ENCODE measurements around the gene STAT3. TPM values are rescaled to one million over a fixed set of nuclear protein-coding genes. Genes with fewer than 3 reads are reported as not detected.

The STAT3 gene
- total and polyA plus RNA-seq, 2 experiments from 2014 or later: 152 to 163 TPM

- no peak overlapping the region for H2AFZ ChIP-seq
- no peak for DNase-seq (ENCODE audit: low spot score)
- no peaks in the 10 kb centered on the region for H3K9me3 ChIP-seq (ENCODE audit: low read depth)
- H3K4me3 ChIP-seq: no peak overlapping the region
- no peak overlapping the region for H3K4me2 ChIP-seq
- no peaks in the 10 kb centered on the region for H3K9me2 ChIP-seq (replicated peaks; ENCODE audit: insufficient read depth)
- H4K20me1 ChIP-seq (ENCODE audit: insufficient read depth, poor library complexity, severe bottlenecking): no peaks in the 10 kb centered on the region
- H3K79me2 ChIP-seq: peaks cover 4% of the 10 kb centered on the region
- H3K4me1 ChIP-seq (ENCODE audit: insufficient read depth): peaks cover 44% of the 10 kb centered on the region
- no peaks in the 10 kb centered on the region for H3K27me3 ChIP-seq
- TF ChIP-seq EZH2 (IDR thresholded peaks at IDR 0.05; ENCODE audit: borderline replicate concordance): no peak
- TF ChIP-seq EZH2phosphoT487 (IDR thresholded peaks at IDR 0.05; ENCODE audit: low read depth, severe bottlenecking, unreplicated experiment): no peak
- 87% methylated on average over 4 of the region's 4 CpGs for WGBS (ENCODE audit: low lambda C conversion rate, missing lambda C conversion rate)
- no peaks in the 10 kb centered on the region for H3K36me3 ChIP-seq (replicated peaks; ENCODE audit: insufficient read depth, low read depth)
- H3K27ac ChIP-seq: peak overlapping the region; percentile 88
Measured at GRCh38 chr17:42313389-42313772, 74.9 kb downstream of the STAT3 start.

- Histone ChIP-seq H3K9me3 (ENCODE audit: low read depth) (no peaks in the 10 kb centered on the region), H4K20me1 (ENCODE audit: insufficient read depth, poor library complexity, severe bottlenecking) (no peaks in the 10 kb centered on the region), H3K27me3 (no peaks in the 10 kb centered on the region), H3K9me2 (replicated peaks; ENCODE audit: insufficient read depth) (no peaks in the 10 kb centered on the region), H3K4me1 (ENCODE audit: insufficient read depth) (peaks cover 44% of the 10 kb centered on the region), H3K4me2 (peak overlapping the region; percentile 71), H2AFZ (no peak overlapping the region), H3K36me3 (replicated peaks; ENCODE audit: insufficient read depth, low read depth) (no peaks in the 10 kb centered on the region), H3K4me3 (no peak overlapping the region), H3K27ac (peak overlapping the region; percentile 88), H3K79me2 (peaks cover 4% of the 10 kb centered on the region)
- DNase-seq (ENCODE audit: low spot score): peak; percentile 93
- 18% methylated on average over 36 of the region's 54 CpGs for WGBS (ENCODE audit: low lambda C conversion rate, missing lambda C conversion rate)
- TF ChIP-seq CTCF (IDR thresholded peaks at IDR 0.05; ENCODE audit: poor library complexity): peak; percentile 66
- TF ChIP-seq EZH2phosphoT487 (IDR thresholded peaks at IDR 0.05; ENCODE audit: low read depth, severe bottlenecking, unreplicated experiment): no peak
Measured at GRCh38 chr17:42312285-42313130, 75.7 kb downstream of the STAT3 start.

- no peaks in the 10 kb centered on the region for H3K27me3 ChIP-seq
- no peaks in the 10 kb centered on the region for H3K9me3 ChIP-seq (ENCODE audit: low read depth)
- peaks cover 44% of the 10 kb centered on the region for H3K4me1 ChIP-seq (ENCODE audit: insufficient read depth)
- peaks cover 4% of the 10 kb centered on the region for H3K79me2 ChIP-seq
- no peaks in the 10 kb centered on the region for H3K9me2 ChIP-seq (replicated peaks; ENCODE audit: insufficient read depth)
- peak overlapping the region; percentile 88 for H3K27ac ChIP-seq
- H3K4me2 ChIP-seq: peak overlapping the region; percentile 71
- H4K20me1 ChIP-seq (ENCODE audit: insufficient read depth, poor library complexity, severe bottlenecking): no peaks in the 10 kb centered on the region
- WGBS (ENCODE audit: low lambda C conversion rate, missing lambda C conversion rate): 41% methylated on average over 5 of the region's 5 CpGs
- H2AFZ ChIP-seq: no peak overlapping the region
- no peak for TF ChIP-seq EZH2phosphoT487 (IDR thresholded peaks at IDR 0.05; ENCODE audit: low read depth, severe bottlenecking, unreplicated experiment)
- no peaks in the 10 kb centered on the region for H3K36me3 ChIP-seq (replicated peaks; ENCODE audit: insufficient read depth, low read depth)
- no peak overlapping the region for H3K4me3 ChIP-seq
- no peak for DNase-seq (ENCODE audit: low spot score)
Measured at GRCh38 chr17:42312035-42312284, 76.3 kb downstream of the STAT3 start.

GRCh38 chr17:42311240-42312034, 76.8 kb downstream of the STAT3 start:
- no peaks in the 10 kb centered on the region for H3K9me3 ChIP-seq (ENCODE audit: low read depth)
- H3K9me2 ChIP-seq (replicated peaks; ENCODE audit: insufficient read depth): no peaks in the 10 kb centered on the region
- no peaks in the 10 kb centered on the region for H3K27me3 ChIP-seq
- no peak overlapping the region for H3K4me3 ChIP-seq
- H3K4me2 ChIP-seq: peak overlapping the region; percentile 71
- peak; percentile 92 for DNase-seq (ENCODE audit: low spot score)
- H2AFZ ChIP-seq: no peak overlapping the region
- H3K27ac ChIP-seq: peak overlapping the region; percentile 88
- TF ChIP-seq EZH2phosphoT487 (IDR thresholded peaks at IDR 0.05; ENCODE audit: low read depth, severe bottlenecking, unreplicated experiment) (no peak), EZH2 (IDR thresholded peaks at IDR 0.05; ENCODE audit: borderline replicate concordance) (no peak), CTCF (IDR thresholded peaks at IDR 0.05; ENCODE audit: poor library complexity) (no peak)
- peaks cover 2% of the 10 kb centered on the region for H3K79me2 ChIP-seq
- no peaks in the 10 kb centered on the region for H3K36me3 ChIP-seq (replicated peaks; ENCODE audit: insufficient read depth, low read depth)
- H3K4me1 ChIP-seq (ENCODE audit: insufficient read depth): peaks cover 43% of the 10 kb centered on the region
- H4K20me1 ChIP-seq (ENCODE audit: insufficient read depth, poor library complexity, severe bottlenecking): no peaks in the 10 kb centered on the region
- 66% methylated on average over 19 of the region's 19 CpGs for WGBS (ENCODE audit: low lambda C conversion rate, missing lambda C conversion rate)

Measured in hepatocyte (in vitro differentiated cells).